Suppressor macrophage treated with lipopolysaccharide for 4 hours (primary cell): Measurements from ENCODE around the gene COLEC11.
A peak's percentile ranks its signal among the peaks of the same experiment; 100 is the strongest.

Experiments
- DNase-seq: peaks from one replicate; pipeline ENCODE4 v3.0.0-alpha.2; 2020

The COLEC11 gene

DNA sequence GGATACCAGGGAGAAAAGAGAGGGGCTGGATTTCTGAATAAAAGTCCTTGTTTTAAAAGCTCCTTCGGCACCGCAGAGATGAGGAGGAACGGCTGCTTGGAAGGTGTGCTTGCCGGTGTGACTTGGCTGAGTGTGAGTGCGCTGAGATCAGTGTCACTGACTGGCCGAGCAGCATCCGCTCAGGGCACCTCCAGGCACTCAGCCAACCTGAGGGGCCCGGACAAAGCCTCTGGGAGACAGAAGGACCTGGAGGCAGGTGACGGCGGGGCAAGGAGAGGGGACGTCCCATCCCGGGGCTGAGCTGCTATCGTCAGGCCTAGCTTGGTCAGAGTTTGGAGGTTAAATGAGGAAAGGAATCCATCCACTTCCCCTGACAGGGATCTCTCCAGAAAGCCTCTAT is 46.3 kb downstream of the COLEC11 start:
- DNase-seq = no peak

GRCh38 chr2:3641841-3642421 is 47.0 kb downstream of the COLEC11 start:
- no peak for DNase-seq

DNA sequence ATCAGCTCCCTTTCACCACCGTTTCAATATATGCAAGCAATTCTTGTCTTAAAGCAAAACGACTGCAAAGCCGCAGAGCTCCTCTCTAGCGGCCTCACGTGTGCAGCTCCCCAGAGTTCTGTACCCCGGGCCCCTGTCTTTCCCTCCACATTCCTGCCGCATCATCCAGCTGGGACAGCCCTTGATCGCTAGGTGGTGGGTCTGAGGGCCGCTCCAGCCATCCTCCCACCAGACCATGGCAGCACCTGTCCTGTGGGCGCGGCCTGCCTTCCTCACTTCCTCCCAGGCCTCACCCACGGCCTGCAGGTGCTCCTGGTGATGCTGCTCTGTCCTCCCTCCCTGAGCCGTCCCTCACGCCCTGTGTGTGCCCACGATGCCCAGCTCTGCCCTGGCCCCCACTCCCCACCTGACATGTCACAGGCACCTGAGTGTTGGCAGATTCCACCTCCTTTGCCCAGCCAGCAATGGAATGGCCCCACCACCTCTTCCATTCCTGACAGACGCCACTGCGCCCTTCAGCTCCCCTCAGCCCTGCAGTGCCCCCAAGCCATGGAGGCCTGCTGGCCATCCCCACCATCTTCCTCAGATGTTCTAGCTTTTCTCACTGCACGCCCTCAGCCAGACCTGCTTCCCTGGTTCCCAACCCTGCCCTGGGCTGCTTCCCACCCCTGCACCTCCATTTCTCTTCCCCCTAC is 47.8 kb downstream of the COLEC11 start:
- DNase-seq = no peak

- no peak for DNase-seq
Measured at GRCh38 chr2:3643371-3644245, 48.7 kb downstream of the COLEC11 start.

DNA sequence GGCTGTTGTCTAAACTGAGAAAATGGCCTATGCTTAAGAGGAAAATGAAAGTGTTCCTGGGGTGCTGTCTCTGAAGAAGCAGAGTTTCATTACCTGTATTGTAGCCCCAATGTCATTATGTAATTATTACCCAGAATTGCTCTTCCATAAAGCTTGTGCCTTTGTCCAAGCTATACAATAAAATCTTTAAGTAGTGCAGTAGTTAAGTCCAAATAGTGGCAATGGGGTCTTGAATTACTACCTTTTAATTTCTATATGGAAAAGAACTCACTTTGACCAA is 49.3 kb downstream of the COLEC11 start:
- DNase-seq = no peak

DNA sequence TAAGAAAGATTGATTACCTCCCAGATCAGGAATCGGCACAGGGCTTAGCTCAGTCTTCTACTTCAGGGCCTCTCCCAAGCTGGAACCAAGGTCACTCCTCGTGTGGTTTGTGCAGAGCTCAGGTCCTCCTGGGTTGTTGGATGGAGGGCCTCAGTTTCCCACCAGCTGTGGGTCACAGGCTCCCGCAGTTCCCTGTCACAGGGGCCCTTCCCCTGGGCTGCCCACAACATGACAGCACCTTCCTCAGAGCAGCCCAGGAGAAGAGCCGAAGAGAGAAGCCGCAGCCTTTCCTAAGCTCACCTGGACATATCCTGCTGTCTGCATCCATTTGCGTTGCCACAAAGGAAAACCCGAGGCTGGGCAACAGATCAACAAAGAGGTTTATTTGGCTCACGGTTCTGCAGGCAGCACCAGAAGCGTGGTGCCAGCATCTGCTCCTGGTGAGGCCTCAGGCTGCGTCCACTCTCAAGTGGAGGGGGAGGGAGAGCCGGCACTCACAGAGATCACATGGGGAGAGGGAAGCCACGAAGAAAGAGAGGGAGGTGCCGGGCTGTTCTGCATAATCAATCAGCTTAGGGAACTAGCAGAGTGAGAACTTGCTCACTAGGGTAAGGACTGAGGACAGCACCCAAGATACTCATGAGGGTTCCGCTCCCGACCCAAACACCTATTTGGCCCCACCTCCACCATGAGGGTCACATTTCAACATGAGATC is 50.1 kb downstream of the COLEC11 start:
- DNase-seq = no peak

GRCh38 chr2:3645745-3646389 is 51.0 kb downstream of the COLEC11 start:
- no peak for DNase-seq

DNA sequence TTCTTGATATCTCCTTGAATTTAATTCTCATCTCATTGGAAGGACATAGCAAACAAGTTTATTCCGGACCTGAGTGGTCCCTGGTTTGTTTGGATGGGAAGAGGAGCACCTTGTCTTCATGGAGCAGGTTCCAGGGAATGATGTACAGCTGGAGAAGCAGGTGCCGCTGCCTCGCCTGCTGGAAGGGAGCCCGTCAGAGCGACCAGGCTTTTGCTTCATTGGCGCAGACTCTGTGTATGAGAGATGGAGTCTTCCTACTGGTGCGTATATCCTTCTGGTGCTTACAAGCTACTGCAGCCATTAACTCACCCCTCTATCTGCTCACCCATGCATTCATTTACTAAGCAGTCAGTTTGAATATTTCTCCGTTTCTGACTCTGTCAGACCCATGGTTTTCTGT is 51.5 kb downstream of the COLEC11 start:
- no peak for DNase-seq

GRCh38 chr2:3647246-3647645 is 52.3 kb downstream of the COLEC11 start:
- no peak for DNase-seq

DNA sequence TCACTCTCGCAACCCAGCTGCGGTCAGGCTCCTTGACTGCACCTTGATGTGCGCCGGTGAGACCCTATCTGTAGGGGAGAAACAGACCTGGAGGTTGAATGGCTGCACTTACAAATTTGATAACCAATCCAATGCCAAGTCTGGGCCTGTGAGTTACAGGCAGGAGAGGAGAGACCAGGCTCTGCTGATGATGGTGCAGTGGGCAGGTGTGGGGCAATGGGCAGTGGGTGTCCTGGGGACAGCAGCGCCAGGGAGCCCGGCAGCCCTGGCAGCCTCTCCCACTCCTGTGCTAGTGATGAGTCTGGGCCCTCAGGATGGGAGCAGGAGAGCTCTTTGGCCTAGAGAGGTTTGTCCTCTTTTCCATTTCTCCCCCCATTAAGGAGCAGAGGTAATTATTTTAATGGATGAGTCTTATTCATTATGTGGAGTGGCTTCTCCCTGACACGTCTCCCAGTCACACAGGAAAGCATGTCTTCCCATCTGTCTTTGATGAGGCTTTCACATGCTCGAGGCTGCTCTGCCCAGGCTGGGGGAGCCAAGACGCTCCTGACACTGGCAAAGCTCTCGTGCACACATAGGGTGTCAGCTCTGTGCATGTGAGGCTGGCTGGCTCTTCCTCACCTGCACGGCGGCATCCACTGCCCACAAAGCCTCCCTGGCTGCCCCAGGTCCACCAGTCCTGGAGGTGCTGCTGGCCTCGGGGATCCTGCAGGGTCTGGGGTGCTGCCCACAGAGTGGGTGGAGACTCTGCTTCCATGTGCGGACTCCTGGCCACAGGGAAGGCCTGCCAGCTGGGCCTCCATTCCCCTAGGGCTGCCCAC is 53.1 kb downstream of the COLEC11 start:
- no peak for DNase-seq

DNA sequence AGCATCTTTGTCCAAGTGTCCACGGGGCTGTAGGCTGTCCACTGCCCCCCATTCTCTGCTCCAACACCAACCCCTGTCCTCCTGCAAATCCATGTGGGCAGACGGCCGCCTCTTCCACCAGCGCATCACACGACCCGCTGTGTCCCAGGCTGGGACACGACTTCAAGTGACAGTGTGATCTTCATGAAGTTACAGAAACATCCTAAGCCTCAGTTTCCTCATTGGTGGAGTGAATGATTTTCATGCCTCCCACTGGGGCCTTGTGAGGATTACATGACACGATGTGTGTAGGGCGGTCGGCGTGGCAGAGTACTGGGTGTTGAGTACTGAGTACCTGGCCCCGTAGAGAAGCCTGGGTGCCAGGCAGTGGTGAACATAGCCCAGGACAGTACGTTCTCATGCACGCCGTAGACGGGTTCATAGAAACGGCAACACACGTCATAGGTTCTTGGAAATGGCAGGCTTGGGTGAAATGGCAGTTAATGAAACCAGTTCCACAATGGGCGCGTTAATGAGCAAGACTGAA is 53.8 kb downstream of the COLEC11 start:
- DNase-seq = no peak

- no peak for DNase-seq
Measured at GRCh38 chr2:3649581-3649980, 54.7 kb downstream of the COLEC11 start.

- DNase-seq = no peak
Measured at GRCh38 chr2:3650140-3650920, 55.4 kb downstream of the COLEC11 start.

DNA sequence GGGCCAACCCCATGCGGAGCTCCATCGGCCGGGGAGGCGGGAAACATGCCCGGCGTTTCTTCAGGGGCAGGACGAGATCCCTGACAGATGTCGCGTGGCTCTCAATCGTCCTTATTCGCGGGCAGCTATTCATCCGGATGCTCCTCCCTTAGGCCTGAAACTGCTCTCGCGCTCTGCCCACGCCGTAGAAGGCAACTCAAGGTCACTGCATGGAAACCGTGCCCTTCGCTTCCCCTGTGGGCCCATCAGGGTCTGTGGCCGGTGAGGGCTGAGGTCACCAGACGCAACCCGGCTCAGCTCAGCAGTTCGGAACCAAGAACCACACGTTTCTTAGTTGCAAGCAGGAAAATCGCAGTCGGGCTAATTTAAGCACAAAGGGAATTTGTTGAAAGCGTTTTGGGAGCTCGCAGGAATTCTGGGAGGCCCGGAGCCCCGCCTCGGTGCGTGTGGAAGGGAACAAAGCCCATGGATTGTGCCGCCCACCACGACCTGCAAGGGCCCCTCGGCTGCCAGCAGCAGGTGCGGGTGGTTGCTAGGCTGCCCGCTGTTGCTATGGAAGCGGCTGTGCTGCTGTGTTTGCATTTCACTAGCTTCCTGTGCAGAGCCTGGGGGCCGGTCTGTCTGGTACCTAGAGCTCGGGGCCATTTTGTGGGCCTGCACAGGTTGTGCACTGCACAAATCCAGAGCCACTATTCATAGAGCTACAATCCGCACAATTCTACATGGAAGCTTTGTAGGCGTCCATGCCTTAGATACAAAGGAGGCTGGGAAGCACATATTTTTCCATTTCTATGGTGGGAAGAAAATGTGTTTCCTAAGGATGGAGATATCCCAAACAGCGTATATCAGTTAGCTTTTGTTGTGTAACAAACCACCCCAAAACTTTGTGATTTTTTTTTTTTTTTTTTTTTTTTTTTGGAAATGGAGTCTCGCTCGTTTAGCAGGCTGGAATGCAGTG is 57.1 kb downstream of the COLEC11 start:
- DNase-seq = peak; percentile 57

GRCh38 chr2:3652896-3653625 is 58.1 kb downstream of the COLEC11 start:
- no peak for DNase-seq

DNA sequence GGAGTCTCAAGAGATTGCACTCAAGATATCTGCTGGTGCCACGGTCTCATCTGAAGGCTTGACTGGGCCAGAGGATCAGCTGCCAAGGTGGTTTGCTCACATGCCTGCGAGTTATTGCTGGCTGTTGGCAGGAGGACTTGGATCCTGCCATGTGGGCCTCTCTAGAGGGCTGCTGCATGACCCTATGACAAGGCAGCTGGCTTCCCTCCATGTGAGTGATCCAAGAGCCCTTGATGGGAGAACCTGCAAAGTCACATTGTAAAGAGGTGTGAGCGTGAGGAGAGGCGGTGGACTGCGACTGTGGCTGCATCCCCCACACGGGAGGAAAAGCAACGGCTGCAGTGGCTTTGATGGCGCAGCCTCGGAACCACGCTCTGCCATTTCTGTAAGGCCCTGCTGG is 59.1 kb downstream of the COLEC11 start:
- no peak for DNase-seq

DNA sequence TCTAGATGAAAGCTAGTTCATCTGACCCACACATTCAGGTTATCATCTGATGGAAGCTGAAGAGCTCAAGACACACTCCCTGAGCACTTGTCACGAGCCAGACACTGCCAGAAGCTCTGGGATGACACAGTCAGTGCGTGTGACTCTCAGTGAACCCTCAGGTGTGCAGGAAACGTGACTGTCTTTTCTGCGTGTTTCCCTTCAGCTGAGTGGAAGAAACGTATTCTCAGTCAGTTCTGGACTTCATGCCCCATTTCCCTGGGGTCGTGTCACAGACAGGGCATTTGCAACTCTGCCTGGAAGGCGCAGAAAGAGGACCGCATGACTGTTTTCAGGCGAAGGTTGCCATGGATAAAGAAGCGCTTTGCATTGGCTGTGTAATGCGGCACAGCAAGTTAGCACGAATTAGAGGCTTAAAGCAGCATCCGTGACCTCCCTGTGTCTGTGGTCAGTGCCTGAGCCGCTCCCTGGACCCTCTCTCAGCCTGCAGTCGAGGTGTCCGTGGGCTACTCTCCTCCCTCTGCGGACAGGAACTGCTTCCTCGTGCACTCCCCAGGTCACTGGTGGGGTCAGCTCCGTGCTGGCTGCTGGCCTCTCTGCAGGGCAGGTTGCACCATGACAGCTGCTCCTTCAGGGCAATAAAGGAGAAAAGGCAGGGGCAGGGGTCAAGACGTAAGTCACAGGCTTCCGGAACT is 59.8 kb downstream of the COLEC11 start:
- no peak for DNase-seq
